ENCODE measurements around the gene PSMB8.
"Not testable (repeated sequence)": the region's sequence is repeated elsewhere in the genome, so short reads cannot be mapped to it uniquely, and the experiment has no call there.

Gene PSMB8

GRCh38 chr6:32843979-32844838 lies at the start of gene PSMB8:
PSMB8 (minus strand) TSS chr6:32844047; CDS start chr6:32843996, 51 bp downstream.
- DNase-seq (ENCODE audit: low read depth), result peak; percentile 98

- no peak for DNase-seq (ENCODE audit: low read depth)
Measured at GRCh38 chr6:32890831-32891230, 47.0 kb upstream of the PSMB8 start.

- no peak for DNase-seq (ENCODE audit: low read depth)
Measured at GRCh38 chr6:32889533-32889932, 45.7 kb upstream of the PSMB8 start.

- no peak for DNase-seq (ENCODE audit: low read depth)
Measured at GRCh38 chr6:32888576-32888975, 44.7 kb upstream of the PSMB8 start.

GRCh38 chr6:32887616-32888015 lies 43.8 kb upstream of the PSMB8 start:
- DNase-seq (ENCODE audit: low read depth), result no peak

- no peak for DNase-seq (ENCODE audit: low read depth)
Measured at GRCh38 chr6:32886681-32887383, 43.0 kb upstream of the PSMB8 start.

- DNase-seq (ENCODE audit: low read depth), result no peak
Measured at GRCh38 chr6:32885698-32886286, 41.9 kb upstream of the PSMB8 start.

GRCh38 chr6:32883789-32884188 lies 39.9 kb upstream of the PSMB8 start:
- no peak for DNase-seq (ENCODE audit: low read depth)

- no peak for DNase-seq (ENCODE audit: low read depth)
Measured at GRCh38 chr6:32882879-32883250, 39.0 kb upstream of the PSMB8 start.

- DNase-seq (ENCODE audit: low read depth), result not testable (repeated sequence)
Measured at GRCh38 chr6:32880962-32881361, 37.1 kb upstream of the PSMB8 start.

- no peak for DNase-seq (ENCODE audit: low read depth)
Measured at GRCh38 chr6:32879691-32880090, 35.8 kb upstream of the PSMB8 start.

- no peak for DNase-seq (ENCODE audit: low read depth)
Measured at GRCh38 chr6:32876603-32877002, 32.8 kb upstream of the PSMB8 start.

- DNase-seq (ENCODE audit: low read depth), result not testable (repeated sequence)
Measured at GRCh38 chr6:32873947-32874346, 30.1 kb upstream of the PSMB8 start.

GRCh38 chr6:32868257-32868788 lies 24.5 kb upstream of the PSMB8 start:
- DNase-seq (ENCODE audit: low read depth), result peak; percentile 79

GRCh38 chr6:32867554-32868256 lies 23.9 kb upstream of the PSMB8 start:
- no peak for DNase-seq (ENCODE audit: low read depth)

GRCh38 chr6:32867022-32867477 lies 23.2 kb upstream of the PSMB8 start:
- DNase-seq (ENCODE audit: low read depth), result no peak

- DNase-seq (ENCODE audit: low read depth), result no peak
Measured at GRCh38 chr6:32865724-32866443, 22.0 kb upstream of the PSMB8 start.

- no peak for DNase-seq (ENCODE audit: low read depth)
Measured at GRCh38 chr6:32862725-32863124, 18.9 kb upstream of the PSMB8 start.

- no peak for DNase-seq (ENCODE audit: low read depth)
Measured at GRCh38 chr6:32860674-32861073, 16.8 kb upstream of the PSMB8 start.

- DNase-seq (ENCODE audit: low read depth), result no peak
Measured at GRCh38 chr6:32858194-32858593, 14.3 kb upstream of the PSMB8 start.

- DNase-seq (ENCODE audit: low read depth), result no peak
Measured at GRCh38 chr6:32857156-32857891, 13.5 kb upstream of the PSMB8 start.
